ENCODE data around the gene ZNF76.

DNA sequence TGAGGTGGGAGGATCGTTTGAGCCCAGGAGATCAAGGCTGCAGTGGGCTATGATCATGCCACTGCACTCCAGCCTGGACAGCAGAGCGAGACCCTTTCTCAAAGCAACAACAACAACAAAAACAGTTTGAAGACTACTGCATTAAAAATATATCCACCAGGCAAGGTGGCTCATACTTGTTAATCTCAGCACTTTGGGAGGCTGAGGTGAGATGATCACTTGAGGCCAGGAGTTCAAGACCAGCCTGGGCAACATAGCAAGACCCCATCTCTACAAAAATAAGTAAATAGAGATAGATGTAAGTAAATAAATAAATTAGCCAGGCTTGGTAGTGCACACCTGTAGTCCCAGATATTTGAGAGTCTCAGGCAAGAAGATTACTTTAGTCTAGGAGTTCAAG lies 12.5 kb downstream of the ZNF76 start:
- TF ChIP-seq, protein P1, sequence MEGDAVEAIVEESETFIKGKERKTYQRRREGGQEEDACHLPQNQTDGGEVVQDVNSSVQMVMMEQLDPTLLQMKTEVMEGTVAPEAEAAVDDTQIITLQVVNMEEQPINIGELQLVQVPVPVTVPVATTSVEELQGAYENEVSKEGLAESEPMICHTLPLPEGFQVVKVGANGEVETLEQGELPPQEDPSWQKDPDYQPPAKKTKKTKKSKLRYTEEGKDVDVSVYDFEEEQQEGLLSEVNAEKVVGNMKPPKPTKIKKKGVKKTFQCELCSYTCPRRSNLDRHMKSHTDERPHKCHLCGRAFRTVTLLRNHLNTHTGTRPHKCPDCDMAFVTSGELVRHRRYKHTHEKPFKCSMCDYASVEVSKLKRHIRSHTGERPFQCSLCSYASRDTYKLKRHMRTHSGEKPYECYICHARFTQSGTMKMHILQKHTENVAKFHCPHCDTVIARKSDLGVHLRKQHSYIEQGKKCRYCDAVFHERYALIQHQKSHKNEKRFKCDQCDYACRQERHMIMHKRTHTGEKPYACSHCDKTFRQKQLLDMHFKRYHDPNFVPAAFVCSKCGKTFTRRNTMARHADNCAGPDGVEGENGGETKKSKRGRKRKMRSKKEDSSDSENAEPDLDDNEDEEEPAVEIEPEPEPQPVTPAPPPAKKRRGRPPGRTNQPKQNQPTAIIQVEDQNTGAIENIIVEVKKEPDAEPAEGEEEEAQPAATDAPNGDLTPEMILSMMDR (IDR thresholded peaks at IDR 0.05; ENCODE audit: low read depth, low read length, missing input control): no peak
- no peak for TF ChIP-seq YY1 (IDR thresholded peaks at IDR 0.05)
- TF ChIP-seq RXRA (IDR thresholded peaks at IDR 0.05): no peak
- TF ChIP-seq, protein P2, sequence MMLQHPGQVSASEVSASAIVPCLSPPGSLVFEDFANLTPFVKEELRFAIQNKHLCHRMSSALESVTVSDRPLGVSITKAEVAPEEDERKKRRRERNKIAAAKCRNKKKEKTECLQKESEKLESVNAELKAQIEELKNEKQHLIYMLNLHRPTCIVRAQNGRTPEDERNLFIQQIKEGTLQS (IDR thresholded peaks at IDR 0.05): no peak
- TF ChIP-seq JUND (IDR thresholded peaks at IDR 0.05): no peak
- no peak for TF ChIP-seq NR2F2 (IDR thresholded peaks at IDR 0.05)
- no peak for TF ChIP-seq RAD21 (IDR thresholded peaks at IDR 0.05)
- TF ChIP-seq, protein P3, sequence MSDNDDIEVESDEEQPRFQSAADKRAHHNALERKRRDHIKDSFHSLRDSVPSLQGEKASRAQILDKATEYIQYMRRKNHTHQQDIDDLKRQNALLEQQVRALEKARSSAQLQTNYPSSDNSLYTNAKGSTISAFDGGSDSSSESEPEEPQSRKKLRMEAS (IDR thresholded peaks at IDR 0.05): no peak
- TF ChIP-seq, protein P4, sequence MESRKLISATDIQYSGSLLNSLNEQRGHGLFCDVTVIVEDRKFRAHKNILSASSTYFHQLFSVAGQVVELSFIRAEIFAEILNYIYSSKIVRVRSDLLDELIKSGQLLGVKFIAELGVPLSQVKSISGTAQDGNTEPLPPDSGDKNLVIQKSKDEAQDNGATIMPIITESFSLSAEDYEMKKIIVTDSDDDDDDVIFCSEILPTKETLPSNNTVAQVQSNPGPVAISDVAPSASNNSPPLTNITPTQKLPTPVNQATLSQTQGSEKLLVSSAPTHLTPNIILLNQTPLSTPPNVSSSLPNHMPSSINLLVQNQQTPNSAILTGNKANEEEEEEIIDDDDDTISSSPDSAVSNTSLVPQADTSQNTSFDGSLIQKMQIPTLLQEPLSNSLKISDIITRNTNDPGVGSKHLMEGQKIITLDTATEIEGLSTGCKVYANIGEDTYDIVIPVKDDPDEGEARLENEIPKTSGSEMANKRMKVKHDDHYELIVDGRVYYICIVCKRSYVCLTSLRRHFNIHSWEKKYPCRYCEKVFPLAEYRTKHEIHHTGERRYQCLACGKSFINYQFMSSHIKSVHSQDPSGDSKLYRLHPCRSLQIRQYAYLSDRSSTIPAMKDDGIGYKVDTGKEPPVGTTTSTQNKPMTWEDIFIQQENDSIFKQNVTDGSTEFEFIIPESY (IDR thresholded peaks at IDR 0.05): no peak
- no peak for TF ChIP-seq GABPA (IDR thresholded peaks at IDR 0.05 in 1 of 2, conservative IDR thresholded peaks at IDR 0.05 in 1 of 2)

Measured in liver (tissue), 3 donors.